ENCODE data around the gene MYBPC2.

The MYBPC2 gene

DNA sequence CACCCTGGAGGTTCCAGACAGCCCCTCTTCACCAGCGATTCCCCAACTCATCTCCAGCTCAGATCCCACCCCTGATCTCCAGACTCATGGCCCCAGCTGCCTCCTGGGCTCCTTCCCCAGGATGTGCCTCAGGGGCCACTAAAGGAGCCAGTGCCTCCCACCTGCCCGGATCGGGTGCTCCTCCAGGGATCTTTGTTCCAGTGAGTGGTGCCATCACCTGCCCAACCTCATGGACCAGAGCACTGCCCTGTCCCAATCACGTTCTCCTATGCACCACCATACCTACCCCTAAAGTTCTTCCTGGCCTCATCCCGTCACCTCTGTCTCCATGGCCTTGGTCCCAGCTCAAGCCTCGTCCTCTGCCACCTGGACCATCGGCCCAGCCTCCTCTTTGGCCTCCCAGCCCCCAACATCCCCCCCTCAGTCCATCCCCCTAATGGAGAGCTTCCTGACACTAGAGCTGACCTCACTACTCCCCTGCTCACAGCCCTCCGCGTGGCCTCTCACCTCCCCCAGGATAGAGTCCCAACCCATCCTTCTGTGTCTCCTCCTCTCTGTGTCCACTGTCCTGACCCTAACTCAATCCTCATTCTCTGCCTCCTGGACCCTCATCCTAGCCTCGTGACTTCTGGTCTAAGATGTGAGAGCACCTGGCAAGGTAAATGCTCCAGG is 52.7 kb downstream of the MYBPC2 start:
- no peak for DNase-seq

DNA sequence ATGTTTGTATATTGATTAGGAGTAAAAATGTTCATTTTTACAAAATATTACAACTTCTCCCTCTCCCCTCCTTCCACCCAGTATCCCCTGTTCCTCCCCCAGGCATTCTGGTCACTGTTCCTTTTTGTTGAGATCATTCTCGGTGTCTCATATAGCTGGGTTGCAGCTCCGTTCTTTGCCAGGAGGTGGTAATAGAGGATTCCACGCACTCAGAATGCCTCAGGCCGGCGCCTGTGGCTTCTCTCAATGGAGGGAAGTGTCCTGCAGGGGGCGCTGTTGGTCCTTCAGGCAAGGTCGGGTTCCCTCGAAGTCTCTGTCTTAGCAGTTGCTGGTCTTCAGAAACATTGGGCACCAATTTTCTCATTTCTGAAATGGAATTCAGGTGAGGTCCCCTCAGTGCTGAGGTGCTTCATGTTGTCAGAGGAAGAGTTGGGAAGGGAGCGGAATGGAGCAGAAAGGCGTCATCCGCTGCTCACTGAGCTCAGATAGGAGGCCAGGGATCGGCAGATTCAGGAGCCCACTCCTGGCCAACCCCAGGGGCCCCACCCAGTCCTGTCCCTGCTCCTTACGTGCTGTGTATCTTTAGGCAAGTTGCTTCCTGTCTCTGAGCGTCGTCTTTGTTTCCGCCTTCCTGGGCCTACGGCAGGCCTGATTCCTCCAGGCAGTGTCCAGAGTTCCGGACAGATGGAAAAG is 54.3 kb downstream of the MYBPC2 start:
- peak; percentile 10 for DNase-seq

- no peak for DNase-seq
Observed at GRCh38 chr19:50488389-50489194, 55.9 kb downstream of the MYBPC2 start.

DNA sequence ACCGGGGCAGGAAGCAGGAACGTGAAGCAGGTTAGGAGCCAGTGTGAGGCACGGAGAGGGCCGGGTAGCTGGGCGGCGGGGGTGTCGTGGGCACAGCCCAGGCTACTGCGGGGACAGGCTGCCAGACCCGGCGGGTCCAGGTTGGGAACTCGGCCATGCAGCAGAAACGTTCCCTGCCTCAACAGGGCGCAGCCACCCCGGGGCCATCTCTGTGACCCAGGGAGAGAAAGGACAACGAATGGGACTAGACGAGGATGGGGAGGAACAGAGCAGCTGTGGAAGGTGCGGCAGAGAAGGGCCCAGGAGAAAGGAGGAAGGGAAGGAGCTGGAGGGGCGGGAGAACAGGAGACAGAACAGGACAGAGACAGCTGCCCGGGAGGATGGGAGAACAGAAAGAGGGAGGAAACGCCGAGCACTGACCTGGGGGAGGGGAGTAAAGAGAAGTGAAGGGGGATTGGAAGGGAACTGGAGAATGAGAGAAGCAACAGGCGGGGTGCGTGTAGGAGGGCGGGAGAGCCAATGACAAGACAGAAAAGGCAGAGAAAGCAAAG is 56.8 kb downstream of the MYBPC2 start:
- DNase-seq: no peak

DNA sequence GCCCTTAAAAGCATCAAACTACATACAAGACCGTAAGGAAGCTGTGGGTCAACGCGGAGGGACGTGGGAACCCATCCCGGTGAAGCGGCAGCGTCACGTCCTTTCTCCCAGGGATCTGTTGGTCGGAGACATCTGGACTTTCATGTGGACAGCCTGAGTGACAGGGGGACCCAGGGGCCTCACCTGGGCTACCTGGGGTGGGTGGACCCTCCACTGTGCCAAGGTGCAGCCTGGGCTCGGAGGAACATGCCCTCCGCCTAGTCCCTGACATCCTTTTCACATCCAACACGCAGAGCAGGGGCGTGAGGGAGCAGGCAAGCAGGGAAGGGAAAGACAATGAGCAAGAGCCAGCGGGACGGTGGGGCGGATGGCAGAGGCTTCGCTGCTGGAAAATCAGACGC is 57.7 kb downstream of the MYBPC2 start:
- DNase-seq: no peak

- DNase-seq: no peak
Observed at GRCh38 chr19:50490991-50491472, 58.3 kb downstream of the MYBPC2 start.

GRCh38 chr19:50492303-50493052 is 59.8 kb downstream of the MYBPC2 start:
- no peak for DNase-seq

GRCh38 chr19:50493171-50493570 is 60.5 kb downstream of the MYBPC2 start:
- DNase-seq: no peak

GRCh38 chr19:50494186-50495019 is 61.7 kb downstream of the MYBPC2 start:
- no peak for DNase-seq

DNA sequence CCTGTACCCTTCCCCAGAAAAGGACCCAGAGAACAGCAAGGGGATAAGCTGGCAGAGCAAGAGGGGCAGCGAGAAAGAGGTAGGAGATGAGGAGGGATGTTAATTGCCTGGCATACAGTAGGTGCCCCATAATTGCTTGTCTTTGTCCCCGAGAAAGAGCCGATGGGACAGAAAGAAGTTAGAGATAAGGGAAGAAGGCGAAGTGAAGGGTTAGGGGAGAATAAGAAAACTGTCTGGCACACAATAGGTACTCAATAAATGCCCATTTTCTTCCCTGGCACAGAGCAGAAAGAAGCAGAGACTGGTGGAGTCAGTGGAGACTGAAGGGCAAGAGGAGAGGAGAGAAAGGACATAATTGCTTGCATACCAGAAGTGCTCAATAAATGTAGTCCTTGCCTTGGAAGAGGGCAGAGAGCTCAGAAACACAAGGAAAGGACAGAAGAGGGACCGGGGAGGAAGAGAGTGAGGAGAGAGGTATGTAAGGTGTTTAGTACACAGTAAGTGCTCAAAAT is 62.4 kb downstream of the MYBPC2 start:
- no peak for DNase-seq

DNA sequence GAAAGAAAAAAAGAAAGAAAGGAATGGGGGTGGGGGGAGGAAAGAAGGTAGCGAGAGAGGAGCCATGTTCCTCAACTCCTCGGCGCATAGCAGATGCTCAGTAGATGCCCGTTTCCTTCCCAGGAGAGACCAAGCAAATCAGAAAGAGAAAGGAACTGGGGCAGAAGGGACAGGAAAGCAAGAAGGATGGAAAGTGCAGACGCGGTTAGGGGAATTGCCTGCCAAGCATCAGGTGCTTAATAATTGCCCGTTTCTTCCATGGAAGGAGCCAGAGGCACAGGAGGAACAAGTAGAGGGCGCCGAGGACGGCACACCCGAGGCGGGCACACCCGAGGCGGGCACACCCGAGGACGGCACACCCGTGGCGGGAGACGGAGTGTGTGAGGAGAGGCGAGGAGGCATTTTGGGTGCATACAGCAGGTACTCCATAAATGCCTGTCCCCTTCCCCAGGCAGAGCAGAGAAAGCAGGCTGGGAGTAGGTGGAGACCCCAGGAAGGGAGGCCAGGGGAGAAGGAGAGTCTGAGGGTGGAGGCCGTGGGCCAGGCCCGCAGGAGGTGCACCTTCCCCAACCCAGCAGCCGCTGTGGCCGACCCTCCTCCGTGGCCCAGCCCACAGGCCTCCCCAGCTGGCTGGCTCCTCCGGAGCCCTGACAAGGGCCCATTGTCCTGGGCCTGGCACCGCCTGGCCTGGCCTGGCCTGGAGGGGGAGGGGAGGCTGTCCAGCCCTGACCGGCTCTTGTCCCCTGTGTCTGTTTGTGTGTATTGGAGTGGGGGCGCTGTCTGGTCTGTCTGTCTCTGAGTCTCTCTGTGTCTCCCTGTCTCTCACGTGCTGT is 63.7 kb downstream of the MYBPC2 start:
- no peak for DNase-seq

- no peak for DNase-seq
Observed at GRCh38 chr19:50497022-50497405, 64.3 kb downstream of the MYBPC2 start.

DNA sequence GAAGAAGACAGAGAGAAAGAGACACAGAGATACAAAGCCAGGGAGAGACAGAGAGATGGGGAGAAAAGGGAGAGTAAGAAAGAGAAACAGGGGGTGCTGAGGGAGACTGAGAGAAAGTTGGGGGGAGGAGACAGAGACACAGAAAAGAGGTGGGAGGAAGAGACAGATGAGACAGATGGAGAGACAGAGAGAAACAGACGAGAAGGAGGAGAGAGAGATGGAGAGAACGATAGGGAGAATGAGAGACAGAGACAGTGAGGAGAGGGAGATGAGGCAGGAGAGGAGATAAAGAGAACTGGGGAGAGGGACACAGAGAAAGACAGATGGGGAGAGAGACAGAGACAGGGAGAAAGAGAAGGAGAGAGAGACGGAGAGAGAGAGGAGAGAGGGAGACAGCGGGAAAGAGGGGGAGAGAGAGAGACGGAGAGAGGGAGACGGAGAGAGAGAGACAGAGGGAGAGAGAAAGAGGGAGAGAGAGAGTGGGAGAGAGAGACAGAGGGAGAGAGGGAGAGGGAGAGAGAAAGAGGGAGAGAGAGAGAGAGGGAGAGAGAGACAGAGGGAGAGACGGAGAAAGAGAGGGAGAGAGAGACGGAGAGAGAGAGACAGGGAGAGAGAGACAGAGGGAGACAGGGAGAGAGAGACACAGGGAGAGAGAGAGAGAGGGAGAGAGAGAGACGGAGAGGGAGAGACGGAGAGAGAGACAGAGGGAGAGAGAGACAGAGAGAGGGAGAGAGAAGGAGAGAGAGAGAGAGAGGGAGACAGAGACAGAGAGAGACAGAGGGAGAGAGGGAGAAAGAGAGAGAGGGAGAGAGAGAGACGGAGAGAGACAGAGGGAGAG is 65.7 kb downstream of the MYBPC2 start:
- DNase-seq: no peak

DNA sequence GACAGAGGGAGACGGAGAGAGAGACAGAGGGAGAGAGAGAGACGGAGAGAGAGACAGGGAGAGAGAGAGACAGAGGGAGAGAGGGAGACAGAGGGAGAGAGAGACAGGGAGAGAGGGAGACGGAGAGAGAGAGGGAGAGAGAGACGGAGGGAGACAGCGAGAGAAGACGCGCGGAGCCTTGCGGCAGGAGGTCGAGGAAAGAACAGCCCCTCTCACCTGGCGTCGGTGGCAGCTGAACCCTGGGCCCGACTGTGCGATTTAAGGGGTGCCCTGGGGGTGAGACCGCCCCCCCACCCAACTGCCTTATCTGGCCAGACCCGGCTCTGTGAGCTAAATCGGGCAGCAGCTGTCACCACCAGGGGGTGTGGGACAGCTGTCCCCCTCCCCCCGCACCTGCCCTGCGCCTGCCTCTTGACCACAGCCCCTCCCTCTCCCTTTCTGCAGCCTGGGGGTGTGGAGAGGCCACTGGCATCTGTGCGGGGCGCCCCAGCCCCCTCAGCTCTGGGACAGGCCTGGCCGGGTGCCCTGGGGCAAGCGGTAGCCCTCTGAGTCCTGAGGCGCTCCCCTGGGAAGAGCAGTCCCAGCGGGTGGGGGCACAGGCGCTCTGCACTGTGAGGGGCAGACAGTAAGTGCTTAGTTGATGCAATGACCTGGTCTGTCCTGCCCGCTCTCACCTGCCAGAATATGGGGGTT is 67.5 kb downstream of the MYBPC2 start:
- DNase-seq: no peak

DNA sequence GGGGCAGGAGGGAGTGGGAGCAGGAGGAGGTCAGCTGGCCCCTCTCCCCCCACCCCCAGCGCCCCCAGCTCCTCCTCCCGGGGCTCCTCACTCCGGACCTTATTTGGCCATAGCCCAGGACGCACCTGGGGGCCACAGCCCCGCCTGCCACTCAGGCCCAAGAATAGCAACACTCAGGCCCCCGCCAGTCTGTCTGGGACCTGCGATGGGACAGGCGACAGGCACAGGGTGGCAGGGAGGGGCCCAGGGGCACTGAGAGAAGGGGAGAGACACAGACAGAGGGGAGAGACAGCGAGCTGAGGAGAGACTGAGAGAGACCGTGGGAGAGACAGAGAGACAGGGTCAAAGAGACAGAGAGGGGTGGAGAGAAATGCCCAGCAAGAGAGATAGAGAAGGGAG is 68.1 kb downstream of the MYBPC2 start:
- no peak for DNase-seq

- no peak for DNase-seq
Observed at GRCh38 chr19:50501186-50501567, 68.5 kb downstream of the MYBPC2 start.

DNA sequence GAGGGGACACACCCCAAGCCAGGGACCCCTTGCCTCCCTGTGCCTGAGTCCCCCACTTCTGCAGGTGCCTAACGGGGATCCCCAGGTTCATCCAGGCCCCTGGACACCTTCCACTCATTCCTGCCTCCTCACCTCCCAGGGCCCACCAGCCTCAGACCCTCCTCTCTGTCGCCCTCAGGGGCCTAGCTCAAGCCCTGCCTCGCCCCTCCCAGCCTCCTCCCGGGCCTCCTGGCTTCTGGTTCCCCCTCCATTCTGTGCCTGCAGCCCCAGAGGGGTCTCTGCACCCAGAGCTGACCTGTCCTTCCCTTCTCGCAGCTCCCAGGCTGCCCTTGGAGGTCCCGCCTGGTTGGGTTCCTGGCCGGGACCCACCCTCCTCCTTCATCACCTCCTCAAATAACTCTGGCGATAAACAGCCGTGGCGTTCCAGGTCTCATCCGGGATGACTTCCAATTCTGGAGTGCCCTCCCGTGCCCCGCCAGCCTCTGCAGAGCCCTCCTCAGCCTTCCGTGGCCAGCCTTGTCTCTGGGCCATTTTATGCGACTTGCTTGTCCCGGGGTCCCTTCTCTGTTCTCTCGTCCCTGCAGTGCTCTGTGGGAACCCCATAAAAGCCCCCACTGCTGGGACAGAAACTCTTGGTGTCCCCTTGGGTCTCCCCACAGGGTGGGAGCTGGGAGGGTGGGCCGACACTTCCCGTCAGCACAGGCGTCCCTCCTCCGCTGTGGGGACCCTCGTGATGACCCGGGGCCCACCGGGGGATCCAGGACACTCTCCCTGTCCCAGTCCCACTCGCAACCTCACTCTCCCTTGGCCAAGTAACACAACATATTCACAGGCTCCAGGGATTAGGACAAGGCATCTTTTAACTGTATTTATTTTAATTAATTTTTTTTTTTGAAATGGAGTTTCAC is 69.1 kb downstream of the MYBPC2 start:
- no peak for DNase-seq
